GM13976 (cell line): ENCODE measurements around the gene MRFAP1.
"Not testable (repeated sequence)": the region's sequence is repeated elsewhere in the genome, so short reads cannot be mapped to it uniquely, and the experiment has no call there.

Source experiments
- DNase-seq: peaks from one replicate; pipeline ENCODE4 v3.0.0; 2012; ENCODE audit warnings: low spot score
- in situ Hi-C: fragments of 300-500 bp; cut with MboI; formaldehyde crosslinking; loops from one replicate; pipeline ENCODE4 v1.12.0; 2022; ENCODE audit warnings: low sequenced_read_pairs, mixed read lengths, inconsistent platforms; ENCODE audit not compliant: unreplicated experiment
- TF ChIP-seq, protein P1 (sequence below): IDR thresholded peaks from 2 replicates; pipeline ENCODE4 v1.5.1; 2012; ENCODE audit warnings: borderline replicate concordance, mild to moderate bottlenecking; ENCODE audit not compliant: insufficient read depth; ENCODE audit errors: extremely low read depth, missing control alignments, control extremely low read depth

Gene MRFAP1

DNA sequence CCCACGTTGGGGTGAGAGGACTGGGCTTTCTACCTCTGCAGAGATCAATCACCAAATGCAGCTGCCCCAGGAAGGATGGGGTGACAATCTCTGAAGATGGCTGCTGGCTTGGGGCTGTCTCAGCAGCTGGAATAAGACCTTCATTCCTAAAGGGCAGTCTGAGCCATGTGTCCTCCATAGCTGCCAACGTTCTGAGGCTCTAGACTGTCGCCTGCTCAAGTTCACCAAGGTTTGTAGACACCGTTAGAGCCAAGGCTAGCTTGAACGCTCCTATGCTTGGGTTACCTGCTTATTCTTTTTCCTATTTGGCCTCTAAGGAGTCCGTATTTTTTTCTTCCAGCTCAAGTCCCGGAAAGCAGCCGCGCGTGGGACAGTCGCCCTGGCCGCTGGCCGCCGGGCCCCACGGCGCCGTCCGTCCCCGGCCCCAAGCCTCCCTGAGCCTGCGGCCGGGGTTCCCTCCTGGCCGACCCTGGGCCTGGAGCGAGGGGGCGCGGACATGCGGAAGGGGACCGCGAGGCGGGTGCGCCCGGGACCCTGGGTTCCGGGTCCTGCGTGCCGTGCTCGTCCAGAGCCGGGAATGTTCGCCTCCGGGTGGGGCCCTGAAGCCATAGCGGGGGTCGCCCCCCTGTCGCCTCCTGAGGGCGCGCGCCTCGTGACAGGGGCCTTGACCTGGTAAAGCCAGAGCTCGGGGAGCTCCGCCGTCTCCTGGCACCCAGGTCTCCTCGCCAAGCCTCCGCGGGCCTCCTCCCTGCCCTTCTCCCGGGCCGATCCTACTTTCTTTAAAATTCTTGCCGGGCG is 23.3 kb downstream of the MRFAP1 start:
- DNase-seq, result no peak
- TF ChIP-seq, protein P1, sequence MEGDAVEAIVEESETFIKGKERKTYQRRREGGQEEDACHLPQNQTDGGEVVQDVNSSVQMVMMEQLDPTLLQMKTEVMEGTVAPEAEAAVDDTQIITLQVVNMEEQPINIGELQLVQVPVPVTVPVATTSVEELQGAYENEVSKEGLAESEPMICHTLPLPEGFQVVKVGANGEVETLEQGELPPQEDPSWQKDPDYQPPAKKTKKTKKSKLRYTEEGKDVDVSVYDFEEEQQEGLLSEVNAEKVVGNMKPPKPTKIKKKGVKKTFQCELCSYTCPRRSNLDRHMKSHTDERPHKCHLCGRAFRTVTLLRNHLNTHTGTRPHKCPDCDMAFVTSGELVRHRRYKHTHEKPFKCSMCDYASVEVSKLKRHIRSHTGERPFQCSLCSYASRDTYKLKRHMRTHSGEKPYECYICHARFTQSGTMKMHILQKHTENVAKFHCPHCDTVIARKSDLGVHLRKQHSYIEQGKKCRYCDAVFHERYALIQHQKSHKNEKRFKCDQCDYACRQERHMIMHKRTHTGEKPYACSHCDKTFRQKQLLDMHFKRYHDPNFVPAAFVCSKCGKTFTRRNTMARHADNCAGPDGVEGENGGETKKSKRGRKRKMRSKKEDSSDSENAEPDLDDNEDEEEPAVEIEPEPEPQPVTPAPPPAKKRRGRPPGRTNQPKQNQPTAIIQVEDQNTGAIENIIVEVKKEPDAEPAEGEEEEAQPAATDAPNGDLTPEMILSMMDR, result no peak
- in situ Hi-C loops, result no loop called here

DNA sequence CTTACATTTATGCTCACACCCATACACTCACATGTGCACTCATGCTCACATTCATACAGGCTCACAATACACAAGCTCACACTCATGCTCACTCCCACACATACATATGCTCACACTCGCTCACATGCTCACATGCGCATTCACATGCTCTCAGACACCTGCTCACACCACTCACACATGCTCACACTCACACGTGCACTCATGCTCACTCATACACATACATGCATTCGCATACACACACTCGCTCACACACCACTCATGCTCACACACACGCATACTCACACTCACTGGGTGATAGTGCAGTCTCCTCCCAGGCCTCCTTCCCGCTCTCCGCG is 24.8 kb downstream of the MRFAP1 start:
- DNase-seq, result no peak
- in situ Hi-C loops, result no loop called here
- TF ChIP-seq, protein P1, result no peak

DNA sequence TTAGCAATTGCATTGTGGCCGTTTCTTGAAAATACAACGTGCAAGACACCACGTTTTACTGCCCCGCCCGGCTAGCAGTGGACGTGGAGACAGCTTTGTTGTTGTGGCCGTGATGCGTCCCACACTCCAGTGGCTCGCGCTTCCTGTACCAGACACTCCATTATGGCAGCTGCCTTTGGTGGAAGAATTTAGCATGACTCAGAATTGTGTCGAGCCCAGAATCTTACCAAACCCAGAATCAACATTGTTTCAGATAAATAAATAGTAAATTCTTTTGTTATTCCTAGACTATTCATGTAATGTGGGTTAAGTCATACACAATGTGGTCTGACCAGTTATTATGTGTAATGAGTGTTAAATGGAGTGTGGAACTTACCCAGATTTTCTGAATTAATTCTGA is 27.9 kb downstream of the MRFAP1 start:
- in situ Hi-C loops, result no loop called here
- no peak for DNase-seq
- TF ChIP-seq, protein P1, result no peak

DNA sequence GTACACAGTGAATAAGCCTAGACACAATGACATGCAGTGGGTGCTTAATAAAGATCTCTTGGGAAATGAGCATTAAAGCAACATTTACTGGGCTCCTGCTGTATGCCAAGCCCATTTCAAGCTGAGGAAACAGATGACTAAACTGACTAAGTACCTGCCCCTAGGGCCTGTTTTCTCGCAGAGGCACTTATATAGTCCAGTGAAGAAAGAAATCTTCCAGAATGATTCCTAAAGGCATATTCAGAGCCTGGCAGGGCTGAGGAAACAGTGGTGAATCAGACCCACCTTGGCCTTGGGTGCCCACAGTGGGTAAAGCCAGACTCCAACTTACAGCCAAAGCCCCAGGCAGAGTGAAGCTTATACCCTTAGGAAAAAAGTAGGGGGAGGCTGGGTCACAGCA is 31.2 kb downstream of the MRFAP1 start:
- TF ChIP-seq, protein P1, result no peak
- in situ Hi-C loops, result no loop called here
- no peak for DNase-seq

DNA sequence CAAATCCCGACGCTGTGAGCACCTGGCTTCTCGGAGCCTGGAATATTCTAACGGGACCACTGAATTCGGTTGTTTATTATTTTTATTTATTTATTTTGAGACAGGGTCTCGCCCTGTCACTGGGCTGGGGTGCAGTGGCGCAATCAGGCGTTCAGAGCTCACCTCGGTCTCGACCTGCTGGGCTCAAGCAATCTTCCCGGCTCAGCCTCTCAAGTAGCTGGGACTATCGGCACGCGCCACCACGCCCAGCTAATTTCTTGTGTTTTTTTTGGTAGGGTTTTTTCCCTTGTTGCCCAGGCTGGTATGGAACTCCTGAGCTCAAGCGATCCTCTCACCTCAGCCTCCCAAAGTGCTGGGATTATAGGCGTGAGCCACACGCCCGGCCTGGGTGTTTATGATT is 31.6 kb downstream of the MRFAP1 start:
- DNase-seq, result no peak
- TF ChIP-seq, protein P1, result no peak
- in situ Hi-C loops, result no loop called here

DNA sequence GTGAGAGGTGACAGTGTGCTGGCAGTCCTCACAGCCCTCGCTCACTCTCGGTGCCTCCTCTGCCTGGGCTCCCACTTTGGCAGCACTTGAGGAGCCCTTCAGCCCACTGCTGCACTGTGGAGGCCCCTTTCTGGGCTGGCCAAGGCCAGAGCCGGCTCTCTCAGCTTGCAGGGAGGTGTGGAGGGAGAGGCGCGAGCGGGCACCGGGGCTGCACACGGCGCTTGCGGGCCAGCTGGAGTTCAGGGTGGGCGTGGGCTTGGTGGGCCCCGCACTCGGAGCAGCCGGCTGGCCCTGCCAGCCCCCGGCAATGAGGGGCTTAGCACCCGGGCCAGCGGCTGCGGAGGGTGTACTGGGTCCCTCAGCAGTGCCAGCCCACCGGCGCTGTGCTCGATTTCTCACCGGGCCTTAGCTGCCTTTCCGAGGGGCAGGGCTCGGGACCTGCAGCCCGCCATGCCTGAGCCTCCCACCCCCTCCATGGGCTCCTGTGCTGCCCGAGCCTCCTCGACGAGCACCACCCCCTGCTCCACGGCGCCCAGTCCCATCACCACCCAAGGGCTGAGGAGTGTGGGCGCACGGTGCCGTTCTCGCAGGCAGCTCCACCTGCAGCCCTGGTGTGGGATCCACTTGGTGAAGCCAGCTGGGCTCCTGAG is 32.2 kb downstream of the MRFAP1 start:
- in situ Hi-C loops, DNase-seq: not testable (repeated sequence)

DNA sequence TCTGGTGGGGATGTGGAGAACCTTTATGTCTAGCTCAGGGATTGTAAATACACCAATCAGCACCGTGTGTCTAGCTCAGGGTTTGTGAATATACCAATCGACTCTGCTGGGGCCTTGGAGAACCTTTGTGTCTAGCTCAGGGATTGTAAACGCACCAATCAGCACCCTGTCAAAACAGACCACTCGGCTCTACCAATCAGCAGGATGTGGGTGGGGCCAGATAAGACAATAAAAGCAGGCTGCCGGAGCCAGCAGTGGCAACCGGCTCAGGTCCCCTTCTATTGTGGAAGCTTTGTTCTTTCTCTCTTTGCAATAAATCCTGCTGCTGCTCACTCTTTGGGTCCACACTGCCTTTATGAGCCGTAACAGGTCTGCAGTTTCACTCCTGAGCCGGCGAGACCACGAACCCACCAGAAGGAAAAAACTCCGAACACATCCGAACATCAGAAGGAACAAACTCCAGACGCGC is 32.7 kb downstream of the MRFAP1 start:
- in situ Hi-C loops, DNase-seq: not testable (repeated sequence)
